ENCODE data around the gene L3MBTL4.

L3MBTL4 gene

GRCh38 chr18:6023551-6023950 is 391.2 kb downstream of the L3MBTL4 start:
- DNase-seq = no peak

GRCh38 chr18:6022845-6023244 is 391.9 kb downstream of the L3MBTL4 start:
- DNase-seq = no peak

- DNase-seq = peak in 1 of 5 experiments; percentile 55
Measured at GRCh38 chr18:6022074-6022444, 392.7 kb downstream of the L3MBTL4 start.

- DNase-seq = peak in 1 of 5 experiments; percentile 34
Measured at GRCh38 chr18:6021306-6022073, 393.2 kb downstream of the L3MBTL4 start.

GRCh38 chr18:6018671-6019070 is 396.0 kb downstream of the L3MBTL4 start:
- DNase-seq = no peak

- no peak for DNase-seq
Measured at GRCh38 chr18:6017171-6017570, 397.5 kb downstream of the L3MBTL4 start.

- no peak for DNase-seq
Measured at GRCh38 chr18:6015364-6015763, 399.3 kb downstream of the L3MBTL4 start.

- DNase-seq = no peak
Measured at GRCh38 chr18:6013171-6013810, 401.4 kb downstream of the L3MBTL4 start.

GRCh38 chr18:6010921-6011320 is 403.8 kb downstream of the L3MBTL4 start:
- no peak for DNase-seq

GRCh38 chr18:6010284-6010683 is 404.4 kb downstream of the L3MBTL4 start:
- DNase-seq = peak in 1 of 5 experiments; percentile 6

GRCh38 chr18:6009756-6010155 is 405.0 kb downstream of the L3MBTL4 start:
- DNase-seq = peak in 1 of 5 experiments; percentile 25

- DNase-seq = peak in 1 of 5 experiments; percentile 95
Measured at GRCh38 chr18:6004683-6005082, 410.0 kb downstream of the L3MBTL4 start.

- peak in 1 of 5 experiments; percentile 91 for DNase-seq
Measured at GRCh38 chr18:6004119-6004518, 410.6 kb downstream of the L3MBTL4 start.

- DNase-seq = no peak
Measured at GRCh38 chr18:6001867-6002266, 412.8 kb downstream of the L3MBTL4 start.

- DNase-seq = peak in 1 of 5 experiments; percentile 21
Measured at GRCh38 chr18:5998907-5999306, 415.8 kb downstream of the L3MBTL4 start.

- no peak for DNase-seq
Measured at GRCh38 chr18:5998166-5998881, 416.4 kb downstream of the L3MBTL4 start.

- peak in 1 of 5 experiments; percentile 9 for DNase-seq
Measured at GRCh38 chr18:5997361-5997760, 417.4 kb downstream of the L3MBTL4 start.

- DNase-seq = no peak
Measured at GRCh38 chr18:5995626-5996025, 419.1 kb downstream of the L3MBTL4 start.

GRCh38 chr18:5993938-5994337 is 420.8 kb downstream of the L3MBTL4 start:
- no peak for DNase-seq

- no peak for DNase-seq
Measured at GRCh38 chr18:5992381-5992780, 422.3 kb downstream of the L3MBTL4 start.

GRCh38 chr18:5987249-5987648 is 427.5 kb downstream of the L3MBTL4 start:
- DNase-seq = no peak

- no peak for DNase-seq
Measured at GRCh38 chr18:5986257-5986931, 428.3 kb downstream of the L3MBTL4 start.

GRCh38 chr18:5984245-5984644 is 430.5 kb downstream of the L3MBTL4 start:
- no peak for DNase-seq
